ENCODE data around the gene RPS28. TPM values are rescaled to one million over a fixed set of nuclear protein-coding genes. Genes with fewer than 3 reads are reported as not detected.
A peak's percentile ranks its signal among the peaks of the same experiment; 100 is the strongest.

The RPS28 gene
- polyA plus RNA-seq, 1 experiment = 371 TPM

DNA sequence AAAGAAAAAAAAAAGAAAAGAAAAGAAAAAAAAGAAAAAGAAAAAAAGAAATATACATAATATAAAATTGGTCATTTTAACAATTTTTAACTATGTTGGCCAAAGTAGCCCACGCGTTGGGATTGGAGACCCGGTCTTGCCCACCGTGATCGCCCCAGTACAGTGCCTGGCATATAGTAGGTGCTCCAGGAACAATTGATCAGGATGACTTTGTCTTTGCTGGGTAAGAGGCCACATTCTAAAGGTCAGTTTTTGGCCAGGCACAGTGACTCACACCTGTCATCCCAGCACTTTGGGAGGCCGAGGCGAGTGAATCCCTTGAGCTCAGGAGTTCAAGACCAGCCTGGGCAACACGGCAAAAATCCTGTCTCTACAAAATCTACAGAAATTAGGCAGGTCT lies 38.9 kb downstream of the RPS28 start:
- ChIA-PET POLR2A (no interaction called here), CTCF (interaction anchor here (1.0 kb wide), 1 partner anchor 10 kb away, joined by 3 read pairs; no protein-coding TSS in a partner anchor)
- no peak for DNase-seq (ENCODE audit: low read depth)
- Histone ChIP-seq H3K4me3 (ENCODE audit: low read depth, low read length) (no peak overlapping the region), H3K36me3 (ENCODE audit: control insufficient read depth, insufficient read depth, low read length) (no peaks in the 10 kb centered on the region), H3K27me3 (ENCODE audit: control insufficient read depth, insufficient read depth, low read length) (no peaks in the 10 kb centered on the region)
- TF ChIP-seq, protein P1, sequence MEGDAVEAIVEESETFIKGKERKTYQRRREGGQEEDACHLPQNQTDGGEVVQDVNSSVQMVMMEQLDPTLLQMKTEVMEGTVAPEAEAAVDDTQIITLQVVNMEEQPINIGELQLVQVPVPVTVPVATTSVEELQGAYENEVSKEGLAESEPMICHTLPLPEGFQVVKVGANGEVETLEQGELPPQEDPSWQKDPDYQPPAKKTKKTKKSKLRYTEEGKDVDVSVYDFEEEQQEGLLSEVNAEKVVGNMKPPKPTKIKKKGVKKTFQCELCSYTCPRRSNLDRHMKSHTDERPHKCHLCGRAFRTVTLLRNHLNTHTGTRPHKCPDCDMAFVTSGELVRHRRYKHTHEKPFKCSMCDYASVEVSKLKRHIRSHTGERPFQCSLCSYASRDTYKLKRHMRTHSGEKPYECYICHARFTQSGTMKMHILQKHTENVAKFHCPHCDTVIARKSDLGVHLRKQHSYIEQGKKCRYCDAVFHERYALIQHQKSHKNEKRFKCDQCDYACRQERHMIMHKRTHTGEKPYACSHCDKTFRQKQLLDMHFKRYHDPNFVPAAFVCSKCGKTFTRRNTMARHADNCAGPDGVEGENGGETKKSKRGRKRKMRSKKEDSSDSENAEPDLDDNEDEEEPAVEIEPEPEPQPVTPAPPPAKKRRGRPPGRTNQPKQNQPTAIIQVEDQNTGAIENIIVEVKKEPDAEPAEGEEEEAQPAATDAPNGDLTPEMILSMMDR (IDR thresholded peaks at IDR 0.05; ENCODE audit: insufficient read depth, low read depth, low read length) = no peak

GRCh38 chr19:8361921-8362793 lies 40.9 kb downstream of the RPS28 start:
- H3K36me3 ChIP-seq (ENCODE audit: control insufficient read depth, insufficient read depth, low read length) = no peaks in the 10 kb centered on the region
- H3K27me3 ChIP-seq (ENCODE audit: control insufficient read depth, insufficient read depth, low read length) = no peaks in the 10 kb centered on the region
- peak; percentile 86 for DNase-seq (ENCODE audit: low read depth)
- POLR2A ChIA-PET = no interaction called here
- H3K4me3 ChIP-seq (ENCODE audit: low read depth, low read length) = no peak overlapping the region
- CTCF ChIA-PET = interaction anchor here (0.7 to 4.6 kb wide), 5 partner anchors 9 to 153 kb away, joined by 3 to 32 read pairs (median 3); partner anchors contain the start of gene MARCHF2
- TF ChIP-seq, protein P1 (IDR thresholded peaks at IDR 0.05; ENCODE audit: insufficient read depth, low read depth, low read length) = no peak

- peaks cover 3% of the 10 kb centered on the region; the same call in 1 of the 2 replicates for H3K36me3 ChIP-seq (ENCODE audit: control insufficient read depth, insufficient read depth, low read length)
- ChIA-PET CTCF (interaction anchor here (1.4 to 4.6 kb wide), 3 partner anchors 11 to 214 kb away, joined by 4 to 32 read pairs (median 5); partner anchors contain the start of gene MYO1F), POLR2A (no interaction called here)
- H3K27me3 ChIP-seq (ENCODE audit: control insufficient read depth, insufficient read depth, low read length) = no peaks in the 10 kb centered on the region
- DNase-seq (ENCODE audit: low read depth) = no peak
- peak within 1 kb of the TSS; percentile 64 for H3K4me3 ChIP-seq (ENCODE audit: low read depth, low read length)
- TF ChIP-seq, protein P1 (IDR thresholded peaks at IDR 0.05; ENCODE audit: insufficient read depth, low read depth, low read length) = peak; percentile 54
Measured at GRCh38 chr19:8363803-8364771, 42.8 kb downstream of the RPS28 start, which contains the start of gene ANGPTL4. Gene ANGPTL4 (plus strand): TSS chr19:8364155. CDS start chr19:8364322, 167 bp downstream.

DNA sequence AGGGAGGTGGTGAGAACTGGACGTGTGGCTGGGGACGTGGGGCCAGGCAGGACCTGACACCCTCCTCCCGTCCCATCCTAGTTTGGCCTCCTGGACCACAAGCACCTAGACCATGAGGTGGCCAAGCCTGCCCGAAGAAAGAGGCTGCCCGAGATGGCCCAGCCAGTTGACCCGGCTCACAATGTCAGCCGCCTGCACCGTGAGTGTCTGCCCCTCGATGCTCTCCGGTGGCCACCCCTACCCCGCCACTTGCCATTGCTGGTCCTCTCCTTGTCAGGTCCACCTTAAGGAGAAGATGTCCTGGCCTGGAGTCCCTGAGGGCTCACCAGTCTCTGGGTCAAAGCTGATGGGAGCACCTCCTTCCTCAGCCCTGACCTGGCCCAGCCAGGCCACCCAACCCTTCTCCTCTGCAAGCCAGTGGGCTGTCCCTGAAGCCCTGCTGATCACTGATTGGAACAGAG lies 44.9 kb downstream of the RPS28 start:
- no peak for DNase-seq (ENCODE audit: low read depth)
- Histone ChIP-seq H3K27me3 (ENCODE audit: control insufficient read depth, insufficient read depth, low read length) (no peaks in the 10 kb centered on the region), H3K36me3 (ENCODE audit: control insufficient read depth, insufficient read depth, low read length) (peaks cover 3% of the 10 kb centered on the region), H3K4me3 (ENCODE audit: low read depth, low read length) (no peak overlapping the region)
- TF ChIP-seq, protein P1 (IDR thresholded peaks at IDR 0.05; ENCODE audit: insufficient read depth, low read depth, low read length) = no peak
- CTCF ChIA-PET = interaction anchor here (1.4 to 2.1 kb wide), 2 partner anchors 12 to 31 kb away, joined by 6 to 14 read pairs; no protein-coding TSS in a partner anchor
- POLR2A ChIA-PET = no interaction called here
